ENCODE data around the gene PKHD1. TPM values are rescaled to one million over a fixed set of nuclear protein-coding genes. Genes with fewer than 3 reads are reported as not detected.

Gene PKHD1
- total RNA-seq, 2 experiments from 2014 or later: not detected

GRCh38 chr6:51768087-51768486, 319.3 kb downstream of the PKHD1 start:
- ATAC-seq (no peak), DNase-seq (no peak)
- CTCF ChIA-PET: no interaction called here
- Mint-ChIP-seq H3K36me3 (no peaks in the 10 kb centered on the region), H3K4me1 (no peaks in the 10 kb centered on the region), H3K27me3 (no peaks in the 10 kb centered on the region), H3K27ac (no peak overlapping the region), H3K9me3 (ENCODE audit: low read depth) (peaks cover 10% of the 10 kb centered on the region), H3K4me3 (no peak overlapping the region)

DNA sequence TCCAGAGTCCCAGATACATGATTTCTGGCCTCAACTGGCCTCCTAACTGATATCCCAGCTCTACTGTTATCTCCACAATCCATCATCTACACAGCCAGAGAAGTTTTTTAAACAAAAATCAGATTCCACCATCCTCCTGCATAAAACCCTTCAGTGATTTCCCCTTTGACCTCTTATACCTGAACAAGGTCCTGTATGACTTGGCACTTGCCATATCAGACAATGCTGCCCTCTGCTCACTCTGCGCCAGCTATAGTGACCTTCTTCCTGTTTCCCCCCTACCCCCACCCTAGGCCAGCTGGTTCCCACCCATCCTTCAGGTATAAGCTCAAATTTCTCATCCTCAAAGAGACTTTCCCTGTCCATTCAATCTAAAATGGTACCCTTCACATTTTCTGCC, 322.2 kb downstream of the PKHD1 start:
- Mint-ChIP-seq H3K36me3 (no peaks in the 10 kb centered on the region), H3K27me3 (no peaks in the 10 kb centered on the region), H3K9me3 (ENCODE audit: low read depth) (peaks cover 13% of the 10 kb centered on the region), H3K27ac (no peak overlapping the region), H3K4me1 (no peaks in the 10 kb centered on the region), H3K4me3 (no peak overlapping the region)
- no peak for ATAC-seq
- no peak for DNase-seq
- CTCF ChIA-PET: no interaction called here

DNA sequence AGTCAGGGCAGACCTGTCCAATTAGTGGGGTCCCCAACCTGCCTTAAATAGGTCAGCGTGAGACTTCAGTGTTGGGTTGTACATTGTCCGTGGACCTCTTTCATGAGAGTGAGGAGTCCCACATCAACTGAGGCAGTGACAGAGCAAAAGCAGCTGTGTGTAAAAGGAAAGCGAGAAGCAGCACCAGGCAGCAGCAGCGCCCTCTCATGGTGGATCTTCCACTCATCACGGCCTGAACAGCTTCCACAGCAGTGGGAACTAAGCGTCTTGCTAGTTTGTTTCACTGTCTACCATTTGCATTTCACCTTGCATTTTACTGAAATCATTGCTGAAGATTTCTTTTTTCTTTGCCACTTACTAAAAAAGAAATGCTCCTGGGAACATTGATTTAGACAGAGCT, 333.8 kb downstream of the PKHD1 start:
- H3K36me3 Mint-ChIP-seq: no peaks in the 10 kb centered on the region
- no peak overlapping the region for H3K27ac Mint-ChIP-seq
- no peaks in the 10 kb centered on the region for H3K9me3 Mint-ChIP-seq (ENCODE audit: low read depth)
- H3K4me1 Mint-ChIP-seq: no peaks in the 10 kb centered on the region
- no peak overlapping the region for H3K4me3 Mint-ChIP-seq
- DNase-seq: no peak
- CTCF ChIA-PET: no interaction called here
- no peak for ATAC-seq
- no peaks in the 10 kb centered on the region for H3K27me3 Mint-ChIP-seq

DNA sequence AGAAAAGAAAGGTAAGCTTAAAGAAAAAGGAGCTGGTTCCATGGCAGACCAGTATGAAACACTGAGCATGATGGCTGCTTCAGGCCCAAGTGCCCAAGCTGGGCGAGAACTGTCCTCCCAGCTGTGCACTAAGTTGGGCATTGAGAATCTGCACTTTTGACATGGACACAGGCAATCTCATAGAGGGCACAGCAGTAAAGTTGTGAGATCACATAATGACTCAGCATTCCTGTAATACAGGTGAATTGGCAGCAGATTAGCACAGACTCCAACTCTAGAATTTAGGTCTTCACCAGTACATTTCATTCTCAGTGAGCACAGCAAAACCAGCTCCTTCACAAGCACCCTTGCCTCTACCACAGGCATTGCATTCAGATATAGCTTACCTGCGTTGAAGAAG, 343.4 kb downstream of the PKHD1 start:
- CTCF ChIA-PET: no interaction called here
- ATAC-seq (no peak), DNase-seq (no peak)
- no peaks in the 10 kb centered on the region for H3K4me1 Mint-ChIP-seq
- H3K9me3 Mint-ChIP-seq (ENCODE audit: low read depth): no peaks in the 10 kb centered on the region
- H3K4me3 Mint-ChIP-seq: no peak overlapping the region
- no peaks in the 10 kb centered on the region for H3K36me3 Mint-ChIP-seq
- no peak overlapping the region for H3K27ac Mint-ChIP-seq
- H3K27me3 Mint-ChIP-seq: no peaks in the 10 kb centered on the region

DNA sequence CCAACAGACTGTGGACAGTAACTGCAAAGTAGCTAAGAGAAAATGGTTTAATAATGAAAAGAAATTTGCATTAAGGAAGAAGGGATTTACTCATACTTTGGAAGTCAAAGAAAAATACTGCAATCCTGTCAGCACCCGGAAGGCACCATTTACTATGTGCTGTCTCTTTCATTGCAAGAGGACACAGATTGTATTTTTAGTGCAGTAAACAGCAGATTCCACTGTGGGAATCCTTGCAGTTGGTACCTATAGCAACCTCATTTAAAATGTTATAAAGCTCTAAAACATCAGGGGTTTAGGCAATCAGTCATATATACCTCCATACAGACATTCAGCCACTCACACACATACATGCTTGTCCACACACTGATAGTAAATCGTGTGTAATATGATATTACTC, 346.8 kb downstream of the PKHD1 start:
- DNase-seq (no peak), ATAC-seq (no peak)
- Mint-ChIP-seq H3K4me3 (no peak overlapping the region), H3K36me3 (no peaks in the 10 kb centered on the region), H3K27ac (no peak overlapping the region), H3K9me3 (ENCODE audit: low read depth) (no peaks in the 10 kb centered on the region), H3K4me1 (no peaks in the 10 kb centered on the region), H3K27me3 (no peaks in the 10 kb centered on the region)
- CTCF ChIA-PET: no interaction called here

DNA sequence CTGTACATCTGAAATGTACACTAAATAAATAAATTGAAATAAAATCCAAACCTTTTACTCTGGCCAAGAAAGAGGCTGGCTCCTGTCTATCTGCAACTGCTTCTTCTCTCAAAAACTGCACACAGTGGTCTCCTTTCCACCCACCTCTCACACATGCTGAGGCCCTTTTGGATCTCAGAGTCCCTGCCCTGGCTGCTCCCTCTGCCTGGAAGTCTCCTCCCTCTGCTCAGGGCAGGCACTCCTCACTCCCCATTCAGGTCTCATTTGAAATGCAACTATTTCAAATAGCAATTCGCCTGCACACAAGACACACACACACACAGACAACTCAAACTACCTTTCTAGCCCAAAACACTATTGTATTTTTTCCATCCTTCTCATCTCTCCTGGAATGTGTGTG, 348.8 kb downstream of the PKHD1 start:
- H3K9me3 Mint-ChIP-seq (ENCODE audit: low read depth): no peaks in the 10 kb centered on the region
- H3K36me3 Mint-ChIP-seq: no peaks in the 10 kb centered on the region
- DNase-seq (no peak), ATAC-seq (no peak)
- no peaks in the 10 kb centered on the region for H3K4me1 Mint-ChIP-seq
- H3K27ac Mint-ChIP-seq: no peak overlapping the region
- no peak overlapping the region for H3K4me3 Mint-ChIP-seq
- no peaks in the 10 kb centered on the region for H3K27me3 Mint-ChIP-seq
- CTCF ChIA-PET: no interaction called here

GRCh38 chr6:51737580-51738360, 349.6 kb downstream of the PKHD1 start:
- Mint-ChIP-seq H3K4me3 (no peak overlapping the region), H3K27ac (no peak overlapping the region), H3K27me3 (no peaks in the 10 kb centered on the region), H3K4me1 (no peaks in the 10 kb centered on the region), H3K36me3 (no peaks in the 10 kb centered on the region), H3K9me3 (ENCODE audit: low read depth) (no peaks in the 10 kb centered on the region)
- no peak for DNase-seq
- CTCF ChIA-PET: no interaction called here
- ATAC-seq: no peak

- Mint-ChIP-seq H3K9me3 (ENCODE audit: low read depth) (no peaks in the 10 kb centered on the region), H3K4me1 (no peaks in the 10 kb centered on the region), H3K36me3 (no peaks in the 10 kb centered on the region), H3K27me3 (no peaks in the 10 kb centered on the region), H3K27ac (no peak overlapping the region), H3K4me3 (no peak overlapping the region)
- CTCF ChIA-PET: no interaction called here
- ATAC-seq (no peak), DNase-seq (no peak)
Measured at GRCh38 chr6:51725155-51725554, 362.3 kb downstream of the PKHD1 start.

DNA sequence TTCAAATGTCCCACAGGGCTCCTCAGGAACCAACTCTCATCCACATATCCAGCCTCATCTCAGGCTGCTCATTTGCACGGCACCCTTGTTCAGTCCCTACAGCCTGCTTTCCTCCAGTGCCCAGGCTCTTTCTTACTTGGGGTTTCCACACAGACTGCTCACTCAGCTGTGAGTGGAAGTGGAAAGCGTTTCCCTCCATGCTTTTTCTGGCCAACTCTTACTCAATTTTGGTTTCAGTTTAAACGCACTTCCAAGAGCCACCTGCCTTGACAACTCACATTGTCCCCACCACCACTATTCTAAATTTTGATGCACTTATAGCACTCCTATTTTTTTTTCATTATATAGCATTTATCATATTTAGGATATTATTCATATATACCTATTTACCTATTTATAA, 367.1 kb downstream of the PKHD1 start:
- H3K4me3 Mint-ChIP-seq: no peak overlapping the region
- DNase-seq (no peak), ATAC-seq (no peak)
- no peaks in the 10 kb centered on the region for H3K27me3 Mint-ChIP-seq
- H3K4me1 Mint-ChIP-seq: no peaks in the 10 kb centered on the region
- H3K36me3 Mint-ChIP-seq: no peaks in the 10 kb centered on the region
- H3K9me3 Mint-ChIP-seq (ENCODE audit: low read depth): no peaks in the 10 kb centered on the region
- H3K27ac Mint-ChIP-seq: no peak overlapping the region
- CTCF ChIA-PET: no interaction called here

DNA sequence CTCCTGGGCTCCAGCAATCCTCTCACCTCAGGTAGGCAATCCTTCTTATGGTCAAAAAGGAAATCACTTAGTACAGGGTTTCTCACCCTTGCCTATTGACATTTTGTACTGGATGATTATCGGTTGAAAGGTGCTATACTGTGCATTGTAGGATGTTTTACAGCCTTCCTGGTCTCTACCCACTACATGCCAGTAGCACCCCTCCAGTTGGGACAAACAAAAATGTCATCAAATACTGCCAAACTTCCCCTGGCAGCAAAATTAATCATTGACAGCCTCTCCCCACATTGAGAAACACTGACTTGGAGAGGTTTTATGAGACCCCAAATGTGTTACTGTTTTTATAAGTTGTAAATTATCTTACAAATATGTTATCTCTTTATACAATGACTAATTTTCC, 368.1 kb downstream of the PKHD1 start:
- H3K36me3 Mint-ChIP-seq: no peaks in the 10 kb centered on the region
- no peak overlapping the region for H3K27ac Mint-ChIP-seq
- no peaks in the 10 kb centered on the region for H3K9me3 Mint-ChIP-seq (ENCODE audit: low read depth)
- DNase-seq (no peak), ATAC-seq (no peak)
- no peaks in the 10 kb centered on the region for H3K4me1 Mint-ChIP-seq
- CTCF ChIA-PET: no interaction called here
- no peak overlapping the region for H3K4me3 Mint-ChIP-seq
- no peaks in the 10 kb centered on the region for H3K27me3 Mint-ChIP-seq

DNA sequence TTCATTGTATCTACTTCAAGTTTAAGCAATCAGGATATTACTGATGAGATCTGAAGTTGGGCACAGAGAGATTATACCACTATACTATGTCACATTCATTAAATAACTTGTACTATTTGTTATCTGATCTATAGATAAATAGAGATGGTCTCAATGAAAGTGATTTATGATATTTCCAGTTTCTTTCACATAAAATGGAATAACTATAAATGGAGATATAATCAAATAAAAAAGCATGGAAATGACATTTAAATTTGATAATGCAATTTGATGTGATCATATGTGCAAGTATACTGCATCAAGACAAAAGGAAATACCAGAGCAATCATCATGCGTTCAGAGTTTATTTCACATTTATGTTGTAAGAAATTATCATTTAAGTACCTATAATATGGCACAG, 368.9 kb downstream of the PKHD1 start:
- CTCF ChIA-PET: no interaction called here
- Mint-ChIP-seq H3K4me3 (no peak overlapping the region), H3K4me1 (no peaks in the 10 kb centered on the region), H3K27me3 (no peaks in the 10 kb centered on the region), H3K36me3 (no peaks in the 10 kb centered on the region), H3K27ac (no peak overlapping the region), H3K9me3 (ENCODE audit: low read depth) (no peaks in the 10 kb centered on the region)
- no peak for ATAC-seq
- DNase-seq: no peak

DNA sequence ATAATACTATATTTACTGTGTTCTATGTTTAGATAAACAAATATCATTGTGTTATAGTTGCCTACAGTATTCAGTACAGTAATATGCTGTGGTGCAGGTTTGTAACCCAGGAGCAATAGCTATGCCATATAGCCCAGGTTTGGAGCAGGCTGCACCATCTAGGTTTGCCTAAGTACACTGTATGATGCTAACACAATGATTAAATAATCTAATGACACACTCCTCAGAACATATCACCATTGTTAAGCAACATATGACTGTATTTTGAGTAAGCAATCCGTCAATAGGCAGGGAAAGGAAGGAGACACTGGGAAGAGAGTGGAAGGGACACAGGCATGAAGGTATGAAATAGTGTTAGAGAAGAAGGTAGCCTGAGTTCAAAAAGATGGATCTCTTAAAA, 369.9 kb downstream of the PKHD1 start:
- CTCF ChIA-PET: no interaction called here
- Mint-ChIP-seq H3K27ac (no peak overlapping the region), H3K27me3 (no peaks in the 10 kb centered on the region), H3K4me3 (no peak overlapping the region), H3K4me1 (no peaks in the 10 kb centered on the region), H3K9me3 (ENCODE audit: low read depth) (no peaks in the 10 kb centered on the region), H3K36me3 (no peaks in the 10 kb centered on the region)
- DNase-seq: no peak
- ATAC-seq: no peak

DNA sequence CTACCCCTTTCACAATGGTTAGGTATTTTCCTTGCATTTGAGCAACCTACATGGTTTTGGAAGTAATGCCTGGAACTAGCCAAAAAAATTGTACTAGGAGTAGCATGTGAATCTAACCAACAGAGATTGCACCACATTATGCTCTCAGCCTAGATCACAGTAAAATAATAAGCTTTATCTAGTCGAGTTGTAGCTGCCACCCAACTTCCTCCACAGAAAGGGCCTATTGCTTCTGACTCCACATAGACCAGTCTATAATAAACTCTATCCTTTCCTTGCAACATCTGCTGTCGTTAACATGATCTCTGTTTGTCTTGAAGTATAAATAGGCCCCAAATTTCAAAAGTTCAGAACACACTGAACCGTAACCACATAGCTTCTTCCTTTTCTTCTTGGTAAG, 375.5 kb downstream of the PKHD1 start:
- Mint-ChIP-seq H3K36me3 (no peaks in the 10 kb centered on the region), H3K4me3 (no peak overlapping the region), H3K27me3 (no peaks in the 10 kb centered on the region), H3K9me3 (ENCODE audit: low read depth) (no peaks in the 10 kb centered on the region), H3K27ac (no peak overlapping the region), H3K4me1 (no peaks in the 10 kb centered on the region)
- no peak for DNase-seq
- CTCF ChIA-PET: no interaction called here
- ATAC-seq: no peak

GRCh38 chr6:51706086-51706485, 381.3 kb downstream of the PKHD1 start:
- CTCF ChIA-PET: no interaction called here
- no peaks in the 10 kb centered on the region for H3K36me3 Mint-ChIP-seq

More at GRCh38 chr6:51706086-51706485, 381.3 kb downstream of the PKHD1 start:
- Mint-ChIP-seq H3K27me3 (no peaks in the 10 kb centered on the region), H3K4me3 (no peak overlapping the region), H3K4me1 (no peaks in the 10 kb centered on the region), H3K9me3 (ENCODE audit: low read depth) (no peaks in the 10 kb centered on the region), H3K27ac (no peak overlapping the region)
- DNase-seq: no peak
- ATAC-seq: no peak
